Activated naive CD8-positive, alpha-beta T cell (primary cell): ENCODE data around the gene TMEM176B.
"Not testable (repeated sequence)": the region's sequence is repeated elsewhere in the genome, so short reads cannot be mapped to it uniquely, and the experiment has no call there.

Experiments
- H3K27ac Mint-ChIP-seq: one replicate; pipeline ENCODE4 v1.8.0; 2021; ENCODE audit warnings: mixed read lengths
- H3K27me3 Mint-ChIP-seq: one replicate; pipeline ENCODE4 v1.8.0; 2021; ENCODE audit warnings: mixed read lengths
- H3K36me3 Mint-ChIP-seq: one replicate; pipeline ENCODE4 v1.8.0; 2021; ENCODE audit warnings: mixed read lengths
- H3K4me1 Mint-ChIP-seq: one replicate; pipeline ENCODE4 v1.8.0; 2021; ENCODE audit warnings: low read depth, mixed read lengths
- H3K4me3 Mint-ChIP-seq: one replicate; pipeline ENCODE4 v1.8.0; 2021; ENCODE audit warnings: mild to moderate bottlenecking, mixed read lengths
- H3K9me3 Mint-ChIP-seq: one replicate; pipeline ENCODE4 v1.8.0; 2021; ENCODE audit warnings: low read depth, mixed read lengths

The TMEM176B gene

DNA sequence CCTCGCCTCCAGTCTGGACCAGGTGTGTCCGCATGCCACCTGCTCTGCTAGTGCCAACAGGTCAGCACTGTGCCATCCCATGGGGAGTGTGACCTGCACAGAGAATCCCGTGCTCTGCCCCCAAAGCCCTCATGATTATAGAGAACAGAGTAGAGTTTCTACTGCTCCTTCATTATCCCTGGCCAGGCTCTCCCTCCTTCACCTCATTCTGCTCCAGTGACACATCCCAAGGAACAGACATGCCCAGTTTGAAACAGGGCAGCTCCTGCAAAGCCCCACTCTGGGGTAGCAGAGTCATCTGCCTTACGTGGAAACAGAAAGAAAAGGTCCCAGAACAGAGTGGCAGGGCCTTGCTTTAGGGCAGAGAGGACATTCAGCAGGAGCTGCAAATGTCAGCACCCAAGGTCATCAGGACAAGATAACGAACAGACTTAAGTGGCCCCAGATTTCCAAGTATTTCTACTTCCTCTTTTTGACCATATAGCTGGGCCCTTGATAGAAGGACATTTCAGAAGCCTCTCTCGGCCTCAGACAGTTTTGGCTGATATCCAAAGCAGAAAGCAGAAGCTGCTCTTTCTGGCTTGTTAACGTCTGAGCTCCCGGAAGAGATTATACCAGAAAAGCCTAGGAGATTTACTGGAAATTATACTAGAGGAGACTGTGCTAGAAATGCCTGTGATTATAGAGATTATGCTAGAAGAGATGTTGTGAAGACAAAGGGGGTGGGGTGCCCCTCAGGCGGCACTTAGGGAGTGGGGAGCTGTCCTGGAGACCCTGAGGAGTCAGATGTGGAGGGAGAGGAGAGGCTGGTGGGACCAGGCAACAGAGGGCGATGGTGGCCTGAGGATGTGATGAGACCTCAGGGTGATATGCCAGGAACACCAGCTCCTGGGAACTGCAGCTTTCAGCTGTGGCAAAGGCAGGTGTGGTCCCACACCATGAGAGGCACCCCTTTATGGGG is 12.6 kb downstream of the TMEM176B start:
- Mint-ChIP-seq H3K9me3 (no peaks in the 10 kb centered on the region), H3K4me3 (no peak overlapping the region), H3K4me1 (peaks cover 3% of the 10 kb centered on the region), H3K36me3 (no peaks in the 10 kb centered on the region), H3K27ac (no peak overlapping the region), H3K27me3 (no peaks in the 10 kb centered on the region)

GRCh38 chr7:150784954-150785353 is 15.2 kb downstream of the TMEM176B start:
- Mint-ChIP-seq H3K9me3 (no peaks in the 10 kb centered on the region), H3K27me3 (peaks cover 3% of the 10 kb centered on the region), H3K4me1 (peaks cover 3% of the 10 kb centered on the region), H3K36me3 (no peaks in the 10 kb centered on the region), H3K27ac (no peak overlapping the region), H3K4me3 (no peak overlapping the region)

- no peaks in the 10 kb centered on the region for H3K9me3 Mint-ChIP-seq
- no peak overlapping the region for H3K4me3 Mint-ChIP-seq
- H3K27ac Mint-ChIP-seq = no peak overlapping the region
- peaks cover 3% of the 10 kb centered on the region for H3K27me3 Mint-ChIP-seq
- H3K36me3 Mint-ChIP-seq = no peaks in the 10 kb centered on the region
- peaks cover 3% of the 10 kb centered on the region for H3K4me1 Mint-ChIP-seq
Observed at GRCh38 chr7:150784120-150784736, 15.9 kb downstream of the TMEM176B start.

DNA sequence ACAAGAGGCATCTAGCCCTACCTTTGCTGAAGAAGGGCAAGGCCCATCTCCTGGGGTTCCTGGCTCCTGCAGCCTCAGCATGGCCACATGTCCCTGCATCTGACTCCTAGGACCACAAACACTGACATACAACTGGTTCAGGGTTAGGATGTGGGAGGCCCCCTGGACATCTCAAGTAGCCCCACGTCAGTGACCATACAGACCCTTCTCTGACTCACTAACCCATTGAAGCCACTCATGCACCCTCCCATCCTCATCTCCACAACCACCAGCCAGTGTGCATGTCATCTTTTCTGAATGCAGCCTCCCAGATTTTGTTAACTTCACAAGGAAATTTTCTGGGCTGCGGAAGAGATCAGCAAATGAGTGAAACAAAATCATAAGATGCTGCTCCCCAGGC is 18.2 kb downstream of the TMEM176B start:
- H3K4me1 Mint-ChIP-seq = peaks cover 4% of the 10 kb centered on the region
- no peaks in the 10 kb centered on the region for H3K9me3 Mint-ChIP-seq
- no peak overlapping the region for H3K27ac Mint-ChIP-seq
- H3K36me3 Mint-ChIP-seq = no peaks in the 10 kb centered on the region
- no peak overlapping the region for H3K4me3 Mint-ChIP-seq
- peaks cover 3% of the 10 kb centered on the region for H3K27me3 Mint-ChIP-seq

- peaks cover 4% of the 10 kb centered on the region for H3K4me1 Mint-ChIP-seq
- H3K27ac Mint-ChIP-seq = no peak overlapping the region
- no peaks in the 10 kb centered on the region for H3K36me3 Mint-ChIP-seq
- no peaks in the 10 kb centered on the region for H3K9me3 Mint-ChIP-seq
- peaks cover 3% of the 10 kb centered on the region for H3K27me3 Mint-ChIP-seq
- no peak overlapping the region for H3K4me3 Mint-ChIP-seq
Observed at GRCh38 chr7:150781103-150781502, 19.1 kb downstream of the TMEM176B start.

- Mint-ChIP-seq H3K4me1 (peaks cover 2% of the 10 kb centered on the region), H3K4me3 (no peak overlapping the region), H3K36me3 (no peaks in the 10 kb centered on the region), H3K9me3 (no peaks in the 10 kb centered on the region), H3K27me3 (peaks cover 3% of the 10 kb centered on the region), H3K27ac (no peak overlapping the region)
Observed at GRCh38 chr7:150780292-150780691, 19.9 kb downstream of the TMEM176B start.

DNA sequence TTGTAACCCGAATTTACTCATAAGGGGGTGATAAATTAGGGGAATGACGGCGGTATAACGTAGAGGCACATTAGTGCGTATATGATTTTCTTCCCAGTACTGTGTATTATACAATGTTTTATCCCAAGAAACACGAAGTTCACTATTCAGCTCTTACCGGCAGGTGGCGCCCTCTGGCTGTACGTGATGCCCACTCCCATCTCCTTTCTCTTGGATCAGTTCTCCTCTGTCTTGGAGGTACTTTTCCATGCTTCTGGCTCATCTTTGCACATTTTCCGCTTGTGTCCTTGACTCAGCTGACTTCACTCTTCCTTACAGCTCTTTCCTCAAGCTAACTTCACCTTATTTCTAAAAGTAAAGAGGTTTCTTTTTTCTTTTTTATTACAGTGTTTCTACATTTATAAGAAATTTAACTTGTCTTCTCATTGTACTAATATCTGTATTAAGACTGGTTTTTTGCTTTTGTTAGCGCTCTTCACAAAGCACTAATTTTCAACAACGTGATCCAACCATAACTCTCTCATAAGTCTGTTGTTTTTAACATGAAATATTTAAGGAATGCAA is 21.3 kb downstream of the TMEM176B start:
- Mint-ChIP-seq H3K4me1 (peaks cover 2% of the 10 kb centered on the region), H3K36me3 (peaks cover 5% of the 10 kb centered on the region), H3K27ac (no peak overlapping the region), H3K4me3 (no peak overlapping the region), H3K9me3 (peaks cover 4% of the 10 kb centered on the region), H3K27me3 (peaks cover 3% of the 10 kb centered on the region)

GRCh38 chr7:150778014-150778737 is 22.0 kb downstream of the TMEM176B start:
- peaks cover 8% of the 10 kb centered on the region for H3K9me3 Mint-ChIP-seq
- no peak overlapping the region for H3K27ac Mint-ChIP-seq
- H3K27me3 Mint-ChIP-seq = peaks cover 3% of the 10 kb centered on the region
- peaks cover 2% of the 10 kb centered on the region for H3K4me1 Mint-ChIP-seq
- H3K4me3 Mint-ChIP-seq = no peak overlapping the region
- H3K36me3 Mint-ChIP-seq = peaks cover 6% of the 10 kb centered on the region

GRCh38 chr7:150774131-150774530 is 26.0 kb downstream of the TMEM176B start:
- H3K4me1 Mint-ChIP-seq, H3K36me3 Mint-ChIP-seq, H3K27ac Mint-ChIP-seq, H3K27me3 Mint-ChIP-seq, H3K9me3 Mint-ChIP-seq, H3K4me3 Mint-ChIP-seq: not testable (repeated sequence)

DNA sequence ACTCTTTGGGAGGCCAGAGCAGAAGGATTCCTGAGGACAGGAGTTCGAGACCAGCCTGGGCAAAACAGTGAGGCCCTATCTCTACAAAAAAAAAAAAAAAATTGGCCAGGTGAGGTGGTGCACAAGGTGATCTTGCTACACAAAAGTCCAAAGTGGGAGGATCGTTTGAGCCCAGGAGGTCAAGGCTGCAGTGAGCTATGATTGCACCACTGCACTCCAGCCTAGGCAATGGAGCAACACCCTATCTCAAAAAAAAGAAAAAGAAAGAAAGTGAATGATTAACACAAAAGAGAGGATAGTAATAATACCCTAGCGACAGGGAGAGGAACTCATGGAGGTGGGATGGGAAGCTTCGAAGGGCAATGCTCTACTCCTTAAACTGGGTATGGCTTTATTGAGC is 30.4 kb downstream of the TMEM176B start:
- Mint-ChIP-seq H3K4me3 (no peak overlapping the region), H3K27ac (no peak overlapping the region), H3K36me3 (peaks cover 11% of the 10 kb centered on the region)

DNA sequence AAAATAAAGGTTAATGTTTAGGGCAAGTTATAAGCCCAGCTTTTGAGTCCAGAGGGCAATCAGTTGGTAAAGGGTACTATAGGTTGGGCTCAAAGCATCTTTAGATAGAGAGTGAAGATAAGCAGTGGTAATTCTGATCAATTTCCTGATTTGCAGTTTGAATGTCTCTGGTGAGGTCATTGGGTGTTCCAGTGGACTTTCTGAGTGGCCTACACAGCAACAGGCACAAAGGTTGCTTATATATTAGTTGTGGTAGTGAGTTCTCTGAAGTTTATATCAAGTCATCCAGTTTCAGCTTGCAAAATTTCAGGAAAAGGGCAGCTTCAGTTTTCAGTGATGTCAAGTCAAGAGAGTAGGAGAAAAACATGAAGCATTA is 33.8 kb downstream of the TMEM176B start:
- Mint-ChIP-seq H3K27ac (no peak overlapping the region), H3K27me3 (no peaks in the 10 kb centered on the region), H3K4me1 (no peaks in the 10 kb centered on the region), H3K36me3 (peaks cover 8% of the 10 kb centered on the region), H3K4me3 (no peak overlapping the region), H3K9me3 (no peaks in the 10 kb centered on the region)

More for the DNA sequence above, 30.4 kb downstream of the TMEM176B start:
- Mint-ChIP-seq H3K27me3 (no peaks in the 10 kb centered on the region), H3K4me1 (no peaks in the 10 kb centered on the region), H3K9me3 (peaks cover 8% of the 10 kb centered on the region)

DNA sequence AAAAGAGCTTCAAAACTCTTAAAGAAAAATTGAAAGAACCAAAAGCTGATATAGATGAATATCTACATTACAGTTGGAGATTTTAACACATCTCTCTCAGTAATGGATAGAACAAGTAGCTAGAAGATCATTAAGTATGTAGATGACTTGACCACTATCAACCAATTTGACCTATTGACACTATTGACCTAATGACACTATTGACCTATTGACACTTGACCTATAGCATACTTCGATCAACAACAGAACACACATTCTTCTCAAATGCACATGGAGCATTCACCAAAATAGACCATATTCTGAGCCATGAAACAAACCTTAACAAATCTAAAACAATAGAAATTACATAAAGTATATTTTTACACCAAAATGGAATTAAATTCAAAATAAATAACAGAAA is 40.7 kb downstream of the TMEM176B start:
- Mint-ChIP-seq H3K9me3 (no peaks in the 10 kb centered on the region), H3K4me1 (peaks cover 32% of the 10 kb centered on the region), H3K27ac (no peak overlapping the region), H3K4me3 (no peak overlapping the region), H3K36me3 (peaks cover 7% of the 10 kb centered on the region), H3K27me3 (no peaks in the 10 kb centered on the region)

DNA sequence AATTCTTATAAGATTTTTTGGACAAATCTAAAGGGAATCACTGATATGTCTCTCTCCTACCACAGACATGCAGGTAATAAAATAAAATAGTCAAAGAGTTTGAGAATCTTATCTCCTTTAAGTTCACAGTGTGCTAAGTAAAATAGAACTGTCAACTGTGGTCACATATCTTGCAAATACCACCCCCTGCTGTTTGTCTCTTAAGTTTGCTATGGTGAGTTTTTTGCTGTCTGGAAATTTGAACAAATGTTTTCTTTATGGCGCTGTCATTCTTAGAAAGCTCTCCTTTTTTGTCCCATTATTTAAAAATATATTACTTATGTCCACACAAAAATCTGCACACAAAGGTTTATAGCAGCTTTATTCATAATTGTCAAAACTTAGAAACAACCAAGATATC is 43.3 kb downstream of the TMEM176B start:
- Mint-ChIP-seq H3K27me3 (no peaks in the 10 kb centered on the region), H3K4me1 (peaks cover 57% of the 10 kb centered on the region), H3K9me3 (no peaks in the 10 kb centered on the region), H3K4me3 (peak overlapping the region; percentile 64), H3K27ac (peak overlapping the region; percentile 98), H3K36me3 (peaks cover 7% of the 10 kb centered on the region)

DNA sequence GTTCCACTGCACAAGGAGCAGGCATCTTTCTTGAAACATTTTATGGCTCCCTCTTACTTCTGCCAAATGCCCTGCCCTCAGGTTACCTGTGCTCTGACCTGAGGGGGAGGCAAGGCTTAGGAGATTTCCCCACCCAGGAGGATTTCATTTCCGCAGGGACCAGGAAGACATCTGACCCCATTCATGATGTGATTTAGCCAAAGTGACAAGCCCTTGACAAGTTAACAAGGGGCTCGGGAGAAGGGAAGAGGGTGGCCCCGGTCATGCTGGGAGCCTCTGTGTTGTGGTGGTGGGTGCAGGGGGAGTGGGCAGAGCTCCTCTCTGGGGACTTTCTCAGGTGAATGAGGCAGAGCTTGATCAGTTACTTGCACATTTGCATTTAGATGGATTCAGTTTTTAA is 44.0 kb downstream of the TMEM176B start:
- Mint-ChIP-seq H3K27me3 (no peaks in the 10 kb centered on the region), H3K36me3 (peaks cover 2% of the 10 kb centered on the region), H3K4me3 (peak overlapping the region; percentile 64), H3K27ac (peak overlapping the region; percentile 98), H3K9me3 (no peaks in the 10 kb centered on the region), H3K4me1 (peaks cover 61% of the 10 kb centered on the region)
